IMR-90 (cell line): ENCODE results near the gene MIR17HG. TPM values are rescaled to one million over a fixed set of nuclear protein-coding genes. Genes with fewer than 3 reads are reported as not detected.

Experiments
- ATAC-seq: fragments of 200-7000 bp; cut with Tn5 transposase; 2 replicates; pipeline ENCODE4 v1.9.1; 2020; ENCODE audit warnings: low read depth, mild to moderate bottlenecking, moderate library complexity
- BruUV-seq: library from RNA; stranded (reverse); fragments of 400-500 nt; replicated peaks from 2 replicates; lab custom pipeline; 2021; lab: Mats Ljungman, UMichigan
- CTCF ChIA-PET: fragments of 300-600 bp; formaldehyde crosslinking; extraction: SDS; loops from one replicate; lab custom pipeline; 2021; ENCODE audit warnings: antibody characterized with exemption; lab: Yijun Ruan, JAX
- POLR2A ChIA-PET: fragments of 300-600 bp; sonication (Branson Sonifier 250); formaldehyde crosslinking; loops from one replicate; lab custom pipeline; 2022; ENCODE audit warnings: antibody characterized with exemption; ENCODE audit not compliant: unreplicated experiment; lab: Charles Lee
- DNase-seq: peaks from one replicate; pipeline ENCODE4 v3.0.0; 2013
- H2AFZ ChIP-seq: replicated peaks from 2 replicates; pipeline ENCODE3; 2013; ENCODE audit warnings: low read length, mild to moderate bottlenecking; ENCODE audit not compliant: poor library complexity
- H2AK5ac ChIP-seq: 2 replicates; pipeline ENCODE4 v1.6.1; 2013; ENCODE audit warnings: low read depth, low read length, inconsistent platforms
- H2AK9ac ChIP-seq: replicated peaks from 2 replicates; pipeline ENCODE3; 2013; ENCODE audit warnings: mild to moderate bottlenecking, low read depth, low read length, moderate library complexity; ENCODE audit not compliant: poor library complexity
- H2BK120ac ChIP-seq: 2 replicates; pipeline ENCODE4 v1.6.1; 2013; ENCODE audit warnings: low read depth, low read length, inconsistent platforms
- H2BK15ac ChIP-seq: 3 replicates; pipeline ENCODE4 v1.6.1; 2013; ENCODE audit warnings: low read depth, low read length, inconsistent platforms
- H2BK20ac ChIP-seq: 2 replicates; pipeline ENCODE4 v1.6.1; 2013; ENCODE audit warnings: low read depth, mild to moderate bottlenecking, inconsistent platforms, low read length, moderate library complexity
- H2BK5ac ChIP-seq: 2 replicates; pipeline ENCODE4 v1.6.1; 2013; ENCODE audit warnings: mild to moderate bottlenecking, low read depth, low read length, inconsistent platforms; ENCODE audit not compliant: poor library complexity, severe bottlenecking
- H3K14ac ChIP-seq: replicated peaks from 2 replicates; pipeline ENCODE4 v1.6.1; 2013; ENCODE audit warnings: low read depth, low read length, inconsistent platforms
- H3K18ac ChIP-seq: 2 replicates; pipeline ENCODE4 v1.6.1; 2013; ENCODE audit warnings: low read depth, low read length, control low read depth
- H3K23ac ChIP-seq: 2 replicates; pipeline ENCODE4 v1.6.1; 2013; ENCODE audit warnings: low read depth, low read length, inconsistent platforms
- H3K27ac ChIP-seq: 2 replicates; pipeline ENCODE4 v1.5.1; 2013; ENCODE audit warnings: mild to moderate bottlenecking, control low read depth, low read length; ENCODE audit not compliant: insufficient read depth
- H3K27me3 ChIP-seq: 2 replicates; pipeline ENCODE4 v1.6.1; 2013; ENCODE audit warnings: low read length; ENCODE audit not compliant: control insufficient read depth, insufficient read depth
- H3K36me3 ChIP-seq: 2 replicates; pipeline ENCODE4 v1.6.1; 2013; ENCODE audit warnings: low read length, mixed read lengths; ENCODE audit not compliant: control insufficient read depth, insufficient read depth
- H3K4ac ChIP-seq: 2 replicates; pipeline ENCODE4 v1.6.1; 2013; ENCODE audit warnings: low read depth, low read length, inconsistent platforms
- H3K4me1 ChIP-seq: 2 replicates; pipeline ENCODE4 v1.6.1; 2013; ENCODE audit warnings: low read length, mixed read lengths; ENCODE audit not compliant: control insufficient read depth, insufficient read depth
- H3K4me2 ChIP-seq: 2 replicates; pipeline ENCODE4 v1.6.1; 2013; ENCODE audit warnings: low read depth, mild to moderate bottlenecking, control low read depth, low read length, moderate library complexity
- H3K4me3 ChIP-seq: 2 replicates; pipeline ENCODE4 v1.5.1; 2013; ENCODE audit warnings: low read depth, mild to moderate bottlenecking, control low read depth, low read length, moderate library complexity; ENCODE audit not compliant: insufficient read depth
- H3K56ac ChIP-seq: 2 replicates; pipeline ENCODE4 v1.6.1; 2013; ENCODE audit warnings: low read length, inconsistent platforms; ENCODE audit not compliant: insufficient read depth; ENCODE audit errors: extremely low read depth
- H3K79me1 ChIP-seq, 2 experiments: 2 replicates each; pipeline ENCODE4 v1.6.1; 2013; ENCODE audit warnings: low read length in 2 of 2, inconsistent platforms in 1 of 2, low read depth in 1 of 2
- H3K9ac ChIP-seq: 2 replicates; pipeline ENCODE4 v1.6.1; 2013; ENCODE audit warnings: low read depth, low read length, control low read depth
- H3K9me1 ChIP-seq: 2 replicates; pipeline ENCODE4 v1.6.1; 2013; ENCODE audit warnings: low read length, inconsistent platforms; ENCODE audit not compliant: insufficient read depth
- H3K9me3 ChIP-seq: 2 replicates; pipeline ENCODE4 v1.6.1; 2013; ENCODE audit warnings: low read length; ENCODE audit not compliant: control insufficient read depth, insufficient read depth
- H4K20me1 ChIP-seq: 2 replicates; pipeline ENCODE4 v1.6.1; 2013; ENCODE audit warnings: low read length, inconsistent platforms; ENCODE audit not compliant: insufficient read depth
- H4K5ac ChIP-seq: 2 replicates; pipeline ENCODE4 v1.6.1; 2013; ENCODE audit warnings: mild to moderate bottlenecking, low read depth, low read length, control low read depth
- H4K8ac ChIP-seq, 2 experiments: 2 replicates each; pipeline ENCODE4 v1.6.1; 2013; ENCODE audit warnings: low read depth in 2 of 2, low read length in 2 of 2, control low read depth in 1 of 2, inconsistent platforms in 1 of 2
- H4K91ac ChIP-seq: 2 replicates; pipeline ENCODE4 v1.6.1; 2013; ENCODE audit warnings: low read depth, low read length, inconsistent platforms; ENCODE audit not compliant: insufficient read depth
- BHLHE40 ChIP-seq: fragments of 150-350 bp; IDR thresholded peaks from 2 replicates; pipeline ENCODE4 v1.6.1; 2016; ENCODE audit warnings: mild to moderate bottlenecking, low read depth, low read length
- CEBPB ChIP-seq: IDR thresholded peaks from 2 replicates; pipeline ENCODE4 v1.6.1; 2012; ENCODE audit warnings: low read depth, low read length, improper control_type of control experiment
- CHD1 ChIP-seq: IDR thresholded peaks from 2 replicates; pipeline ENCODE4 v1.6.1; 2012; ENCODE audit warnings: low read depth, low read length, improper control_type of control experiment
- ELK1 ChIP-seq: fragments of 150-350 bp; IDR thresholded peaks from 2 replicates; pipeline ENCODE4 v1.6.1; 2016; ENCODE audit warnings: low read depth, mild to moderate bottlenecking, low read length, moderate library complexity, borderline replicate concordance
- FOS ChIP-seq: fragments of 150-350 bp; IDR thresholded peaks from 2 replicates; pipeline ENCODE4 v1.6.1; 2016; ENCODE audit warnings: low read depth, low read length
- MAFK ChIP-seq: IDR thresholded peaks from 2 replicates; pipeline ENCODE4 v1.6.1; 2012; ENCODE audit warnings: low read depth, low read length, improper control_type of control experiment
- MAZ ChIP-seq: IDR thresholded peaks from 2 replicates; pipeline ENCODE4 v1.6.1; 2012; ENCODE audit warnings: low read depth, mild to moderate bottlenecking, low read length, improper control_type of control experiment, moderate library complexity, borderline replicate concordance
- MXI1 ChIP-seq: IDR thresholded peaks from 2 replicates; pipeline ENCODE4 v1.6.1; 2012; ENCODE audit warnings: low read depth, mild to moderate bottlenecking, low read length, moderate library complexity, borderline replicate concordance
- NFE2L2 ChIP-seq: fragments of 150-350 bp; IDR thresholded peaks from 2 replicates; pipeline ENCODE4 v1.6.1; 2016; ENCODE audit warnings: low read depth, mild to moderate bottlenecking, low read length
- POLR2A ChIP-seq: IDR thresholded peaks from 2 replicates; pipeline ENCODE4 v1.6.1; 2012; ENCODE audit warnings: mild to moderate bottlenecking, low read depth, low read length
- RAD21 ChIP-seq: IDR thresholded peaks from 2 replicates; pipeline ENCODE4 v1.6.1; 2012; ENCODE audit warnings: low read length, improper control_type of control experiment
- RCOR1 ChIP-seq: IDR thresholded peaks from 2 replicates; pipeline ENCODE4 v1.6.1; 2012; ENCODE audit warnings: mild to moderate bottlenecking, low read length, improper control_type of control experiment; ENCODE audit not compliant: insufficient replicate concordance
- RFX5 ChIP-seq: IDR thresholded peaks from 2 replicates; pipeline ENCODE4 v1.8.0; 2012; ENCODE audit warnings: low read depth, mild to moderate bottlenecking, low read length, moderate library complexity
- SMC3 ChIP-seq: fragments of 150-350 bp; IDR thresholded peaks from 2 replicates; pipeline ENCODE4 v1.6.1; 2016; ENCODE audit warnings: low read depth, mild to moderate bottlenecking, antibody characterized with exemption, low read length, moderate library complexity
- USF2 ChIP-seq: fragments of 150-350 bp; IDR thresholded peaks from 2 replicates; pipeline ENCODE4 v1.6.1; 2017; ENCODE audit warnings: mild to moderate bottlenecking, antibody characterized with exemption, low read length, low read depth
- dilution Hi-C: fragments of 300-500 bp; cut with HindIII; formaldehyde crosslinking; loops from one replicate; pipeline ENCODE4 v1.14.3; 2018; ENCODE audit warnings: low sequenced_read_pairs; ENCODE audit not compliant: unreplicated experiment
- in situ Hi-C: fragments of 300-500 bp; cut with MboI; formaldehyde crosslinking; loops from 3 replicates; pipeline ENCODE4 v1.14.3; 2019; ENCODE audit warnings: low sequenced_read_pairs, inconsistent platforms, mixed read lengths
- intact Hi-C: fragments of 100-400 bp; cut with micrococcal nuclease; formaldehyde crosslinking; loops from 2 replicates; pipeline ENCODE4 v1.10.0; 2022
- polyA plus RNA-seq, 3 experiments: library from polyadenylated mRNA; depleted of rRNA; stranded (reverse); fragments of >200 nt; gene quantifications; 2 replicates each; pipeline ENCODE4 v1.2.3, GENCODE V29; 2012; ENCODE audit warnings: low replicate concordance in 1 of 3
- total RNA-seq: library from RNA; depleted of rRNA; stranded (reverse); fragments of >200 nt; gene quantifications from 2 replicates; pipeline ENCODE4 v1.2.3, GENCODE V29; 2012
- TF ChIP-seq, protein P1 (sequence below): conservative IDR thresholded peaks from 2 replicates; pipeline ENCODE4 v1.5.1; 2012; ENCODE audit warnings: mild to moderate bottlenecking, low read depth, low read length, improper control_type of control experiment

The MIR17HG gene
- total and polyA plus RNA-seq, 2 of the 4 experiments (the other 2 are of a cell fraction) = 0.77 to 3.0 TPM

GRCh38 chr13:91314888-91315287 lies 32.6 kb upstream of the MIR17HG start:
- no peak overlapping the region for H2AK5ac ChIP-seq
- H4K91ac ChIP-seq = no peak overlapping the region
- H3K9me1 ChIP-seq = no peaks in the 10 kb centered on the region
- no peaks in the 10 kb centered on the region for H4K20me1 ChIP-seq
- H3K4me1 ChIP-seq = no peaks in the 10 kb centered on the region
- in situ Hi-C loops (no loop called here), dilution Hi-C loops (no loop called here), intact Hi-C loops (loop anchor here (5.0 kb wide), 1 partner anchor 87 kb away; no protein-coding TSS in a partner anchor)
- no peak overlapping the region for H3K4me2 ChIP-seq
- no peaks in the 10 kb centered on the region for H3K79me1 ChIP-seq
- H3K14ac ChIP-seq = no peak overlapping the region
- BruUV-seq = no TSS peak
- DNase-seq (no peak), ATAC-seq (no peak)
- no peak overlapping the region for H2AK9ac ChIP-seq
- no peak overlapping the region for H2BK5ac ChIP-seq
- H3K36me3 ChIP-seq = no peaks in the 10 kb centered on the region
- H3K56ac ChIP-seq = no peak overlapping the region
- no peaks in the 10 kb centered on the region; the same call in 1 of the 2 replicates for H3K27me3 ChIP-seq
- H3K9ac ChIP-seq = no peak overlapping the region
- H4K8ac ChIP-seq = no peak overlapping the region
- H2BK15ac ChIP-seq = no peak overlapping the region
- TF ChIP-seq MXI1 = no peak
- no peak for TF ChIP-seq POLR2A
- TF ChIP-seq BHLHE40 = no peak
- TF ChIP-seq ELK1 = no peak
- no peak for TF ChIP-seq CHD1
- TF ChIP-seq CEBPB = no peak
- no peak for TF ChIP-seq RFX5
- no peak for TF ChIP-seq MAFK
- no peak for TF ChIP-seq SMC3
- TF ChIP-seq USF2 = no peak
- no peak for TF ChIP-seq RCOR1
- TF ChIP-seq FOS = no peak
- no peak for TF ChIP-seq MAZ
- no peak for TF ChIP-seq NFE2L2
- no peak for TF ChIP-seq RAD21
- TF ChIP-seq, protein P1, sequence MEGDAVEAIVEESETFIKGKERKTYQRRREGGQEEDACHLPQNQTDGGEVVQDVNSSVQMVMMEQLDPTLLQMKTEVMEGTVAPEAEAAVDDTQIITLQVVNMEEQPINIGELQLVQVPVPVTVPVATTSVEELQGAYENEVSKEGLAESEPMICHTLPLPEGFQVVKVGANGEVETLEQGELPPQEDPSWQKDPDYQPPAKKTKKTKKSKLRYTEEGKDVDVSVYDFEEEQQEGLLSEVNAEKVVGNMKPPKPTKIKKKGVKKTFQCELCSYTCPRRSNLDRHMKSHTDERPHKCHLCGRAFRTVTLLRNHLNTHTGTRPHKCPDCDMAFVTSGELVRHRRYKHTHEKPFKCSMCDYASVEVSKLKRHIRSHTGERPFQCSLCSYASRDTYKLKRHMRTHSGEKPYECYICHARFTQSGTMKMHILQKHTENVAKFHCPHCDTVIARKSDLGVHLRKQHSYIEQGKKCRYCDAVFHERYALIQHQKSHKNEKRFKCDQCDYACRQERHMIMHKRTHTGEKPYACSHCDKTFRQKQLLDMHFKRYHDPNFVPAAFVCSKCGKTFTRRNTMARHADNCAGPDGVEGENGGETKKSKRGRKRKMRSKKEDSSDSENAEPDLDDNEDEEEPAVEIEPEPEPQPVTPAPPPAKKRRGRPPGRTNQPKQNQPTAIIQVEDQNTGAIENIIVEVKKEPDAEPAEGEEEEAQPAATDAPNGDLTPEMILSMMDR = no peak
- no peak overlapping the region for H3K4ac ChIP-seq
- H3K4me3 ChIP-seq = no peak overlapping the region
- H3K18ac ChIP-seq = no peak overlapping the region
- ChIA-PET POLR2A (no interaction called here), CTCF (interaction anchor here (0.7 to 1.0 kb wide), 2 partner anchors 13 to 96 kb away, joined by 3 read pairs; no protein-coding TSS in a partner anchor)
- no peak overlapping the region for H4K5ac ChIP-seq
- no peak overlapping the region for H3K23ac ChIP-seq
- H3K9me3 ChIP-seq = no peaks in the 10 kb centered on the region
- H3K27ac ChIP-seq = no peak overlapping the region
- no peak overlapping the region for H2AFZ ChIP-seq
- no peak overlapping the region for H2BK20ac ChIP-seq
- no peak overlapping the region for H2BK120ac ChIP-seq
